Cardiac fibroblast (primary cell): ENCODE data around the gene HOXB8.

Experiments
- DNase-seq, 2 donors: peaks; one replicate each; pipeline versions ENCODE4 v3.0.0 to v3.0.0-alpha.2; 2010; ENCODE audit warnings: low read depth in 2 of 2
- H3K4me3 ChIP-seq, 2 donors: replicated peaks in 1 of 2; 1 replicate in 1 of 2; 2 replicates in 1 of 2; pipeline ENCODE4 v1.5.1; 2011; ENCODE audit warnings: low read depth in 2 of 2, low read length in 2 of 2, mild to moderate bottlenecking in 2 of 2, moderate library complexity in 1 of 2
- TF ChIP-seq, protein P1 (sequence below): IDR thresholded peaks from one replicate; pipeline ENCODE4 v1.5.1; 2011; ENCODE audit warnings: low read depth, mild to moderate bottlenecking, low read length, inconsistent platforms

Gene HOXB8

DNA sequence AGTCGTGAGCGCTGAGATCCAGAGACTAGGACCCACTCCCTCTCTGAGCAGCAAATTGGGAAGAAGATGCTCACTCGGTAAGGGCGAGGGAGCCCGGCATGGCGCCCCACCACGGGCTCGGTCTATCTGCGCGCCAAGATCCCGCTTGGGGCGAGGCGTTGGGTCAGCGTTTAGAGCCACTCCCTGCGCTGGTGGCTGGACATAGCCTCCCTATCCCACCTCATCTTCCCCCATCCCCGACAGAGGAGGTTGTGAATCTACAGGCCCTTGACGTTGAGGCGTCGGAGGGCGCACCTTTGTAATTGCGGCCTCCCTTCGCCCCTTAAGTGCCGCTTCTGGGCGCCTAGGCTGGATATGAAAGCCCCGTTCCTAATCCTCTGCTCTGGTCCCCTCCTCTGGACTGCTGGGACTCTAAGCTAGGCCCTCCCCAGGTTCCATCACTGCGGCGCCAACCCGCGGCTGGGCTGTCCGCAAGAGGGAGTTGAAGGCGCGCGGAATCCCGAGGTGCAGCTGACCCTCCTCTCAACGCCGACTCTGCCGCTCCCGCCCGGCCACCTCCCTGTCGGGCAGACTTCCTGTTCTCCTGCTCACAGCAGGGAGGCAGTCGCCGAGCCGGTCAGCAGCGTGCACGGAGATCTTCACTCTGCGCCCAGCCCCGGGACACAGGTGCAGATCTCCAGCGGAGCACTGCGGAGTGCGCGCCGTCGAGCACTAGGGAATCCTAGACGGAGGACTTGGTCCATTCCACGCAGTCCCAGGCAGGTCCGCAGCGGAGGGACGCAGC, 27.2 kb upstream of the HOXB8 start:
- no peak for DNase-seq
- TF ChIP-seq, protein P1, sequence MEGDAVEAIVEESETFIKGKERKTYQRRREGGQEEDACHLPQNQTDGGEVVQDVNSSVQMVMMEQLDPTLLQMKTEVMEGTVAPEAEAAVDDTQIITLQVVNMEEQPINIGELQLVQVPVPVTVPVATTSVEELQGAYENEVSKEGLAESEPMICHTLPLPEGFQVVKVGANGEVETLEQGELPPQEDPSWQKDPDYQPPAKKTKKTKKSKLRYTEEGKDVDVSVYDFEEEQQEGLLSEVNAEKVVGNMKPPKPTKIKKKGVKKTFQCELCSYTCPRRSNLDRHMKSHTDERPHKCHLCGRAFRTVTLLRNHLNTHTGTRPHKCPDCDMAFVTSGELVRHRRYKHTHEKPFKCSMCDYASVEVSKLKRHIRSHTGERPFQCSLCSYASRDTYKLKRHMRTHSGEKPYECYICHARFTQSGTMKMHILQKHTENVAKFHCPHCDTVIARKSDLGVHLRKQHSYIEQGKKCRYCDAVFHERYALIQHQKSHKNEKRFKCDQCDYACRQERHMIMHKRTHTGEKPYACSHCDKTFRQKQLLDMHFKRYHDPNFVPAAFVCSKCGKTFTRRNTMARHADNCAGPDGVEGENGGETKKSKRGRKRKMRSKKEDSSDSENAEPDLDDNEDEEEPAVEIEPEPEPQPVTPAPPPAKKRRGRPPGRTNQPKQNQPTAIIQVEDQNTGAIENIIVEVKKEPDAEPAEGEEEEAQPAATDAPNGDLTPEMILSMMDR = no peak
- H3K4me3 ChIP-seq = no peak overlapping the region

- TF ChIP-seq, protein P1 = no peak
- no peak for DNase-seq
- H3K4me3 ChIP-seq = no peak overlapping the region
Observed at GRCh38 chr17:48641541-48642058, 26.5 kb upstream of the HOXB8 start.

DNA sequence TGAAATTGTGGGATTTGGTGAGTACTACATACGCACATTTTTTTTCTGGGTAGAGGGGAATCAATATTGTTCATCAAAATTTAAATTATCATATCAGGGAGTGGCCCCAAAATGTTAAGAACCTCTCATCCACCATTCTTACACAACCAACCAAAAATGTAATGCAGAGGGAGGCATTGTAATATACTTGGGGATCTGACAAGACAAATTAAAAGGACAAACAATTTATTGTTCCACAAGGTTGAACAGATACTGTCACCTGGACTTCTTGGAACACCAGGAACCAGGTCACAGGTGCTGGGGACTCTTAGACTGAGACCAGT, 25.7 kb upstream of the HOXB8 start:
- no peak overlapping the region for H3K4me3 ChIP-seq
- DNase-seq = no peak
- TF ChIP-seq, protein P1 = no peak

DNA sequence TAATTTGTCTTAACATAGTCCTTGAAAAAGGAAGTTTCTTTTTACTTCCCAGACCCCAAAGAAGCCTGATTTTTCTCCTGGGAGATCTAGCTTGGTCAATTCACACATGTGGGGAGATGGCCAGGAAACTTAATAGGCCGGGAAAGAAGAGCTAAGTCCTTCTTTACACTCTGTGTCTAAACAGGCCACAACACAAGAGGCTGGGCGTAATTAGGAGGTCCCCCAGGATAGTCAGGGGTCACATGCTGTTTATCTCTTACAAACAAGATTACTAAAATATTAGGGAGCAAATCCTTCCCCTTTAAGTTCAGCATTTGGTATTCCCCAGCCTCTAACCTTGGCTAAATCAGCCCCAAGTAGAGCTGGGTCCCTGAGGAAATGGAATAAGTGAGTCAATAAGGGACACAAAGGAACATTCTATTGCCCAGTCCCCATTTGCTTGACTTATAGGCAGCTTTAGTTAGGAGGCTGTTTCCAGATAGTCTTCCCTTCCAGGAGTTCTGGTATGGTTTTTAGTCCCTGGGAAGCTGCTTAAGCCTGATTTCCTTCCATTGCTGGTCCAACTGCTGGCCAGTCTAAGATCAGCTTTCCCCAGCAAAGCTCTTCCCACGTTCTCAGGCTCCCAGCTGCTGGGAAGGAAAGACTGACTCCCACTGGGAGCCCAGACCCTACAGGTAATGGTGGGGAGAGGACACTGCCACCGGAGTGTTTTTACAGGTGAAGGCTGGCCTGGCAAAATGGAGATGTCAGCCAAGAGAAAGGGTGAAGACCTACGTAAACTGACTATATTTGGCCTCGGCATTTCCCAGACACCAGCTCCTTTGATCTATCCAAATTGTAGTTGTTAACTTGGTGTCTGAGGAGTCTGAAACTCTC, 25.1 kb upstream of the HOXB8 start:
- no peak for DNase-seq
- TF ChIP-seq, protein P1 = no peak
- H3K4me3 ChIP-seq = no peak overlapping the region

GRCh38 chr17:48639136-48639535, 24.0 kb upstream of the HOXB8 start:
- TF ChIP-seq, protein P1 = no peak
- H3K4me3 ChIP-seq = no peak overlapping the region
- no peak for DNase-seq

DNA sequence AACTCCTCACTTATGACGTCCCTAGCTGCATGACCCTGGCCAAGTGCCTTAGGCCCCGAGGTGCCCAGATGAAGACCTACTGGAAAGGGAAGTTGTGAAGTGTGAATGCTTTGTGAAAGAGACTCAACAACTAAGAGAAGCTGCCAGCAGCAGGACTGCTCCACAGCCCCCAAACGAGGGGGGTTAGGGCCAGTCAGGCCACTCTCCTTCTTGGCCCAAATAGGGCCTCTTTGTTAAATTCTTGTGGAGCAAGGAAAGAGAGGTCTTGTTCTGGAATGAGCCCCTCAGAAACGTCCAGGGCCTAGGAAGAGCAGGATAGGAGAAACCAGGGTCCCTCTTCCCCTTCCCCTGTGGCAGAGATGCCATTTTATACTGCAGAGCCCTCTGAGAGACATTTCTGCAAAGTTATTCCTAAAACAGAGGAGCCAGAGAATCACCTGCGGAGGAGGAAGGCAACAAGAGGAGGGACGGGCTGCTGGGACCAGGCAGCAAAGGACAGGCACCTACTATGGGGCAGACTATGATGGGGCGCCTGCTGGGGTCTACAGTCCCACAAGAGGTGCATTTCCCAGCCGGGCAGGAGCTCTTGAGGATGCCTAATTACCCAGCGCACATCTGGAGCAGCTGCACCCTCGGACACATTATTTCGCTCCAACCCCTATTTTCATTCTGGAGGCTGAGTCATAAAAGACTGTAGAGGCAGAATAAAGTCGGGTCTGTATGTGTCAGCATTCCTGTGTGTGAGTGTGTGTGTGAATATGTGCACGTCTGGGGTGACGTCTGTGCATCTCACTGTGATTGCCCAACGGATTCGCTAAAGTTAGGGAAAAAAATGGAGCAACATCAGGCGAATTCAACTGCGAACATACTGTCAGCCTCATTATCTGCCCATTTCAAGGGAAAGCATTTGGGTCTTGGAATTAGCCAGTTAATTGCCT, 22.5 kb upstream of the HOXB8 start:
- no peak overlapping the region for H3K4me3 ChIP-seq
- peak; percentile 41 to 90 for DNase-seq
- TF ChIP-seq, protein P1 = no peak
